Upper lobe of left lung (tissue), 6 donors: ENCODE data around the gene FURIN. TPM values are rescaled to one million over a fixed set of nuclear protein-coding genes. Genes with fewer than 3 reads are reported as not detected.

Experiments used
- ATAC-seq, 2 donors: fragments of 200-7000 bp; cut with Tn5 transposase; one replicate each; pipeline ENCODE4 v1.9.1; 2022; ENCODE audit warnings: mild to moderate bottlenecking in 2 of 2, moderate library complexity in 2 of 2; ENCODE audit not compliant: low FRiP score in 2 of 2
- DNase-seq, 2 donors: peaks; one replicate each; pipeline ENCODE4 v3.0.0-alpha.2; 2019 to 2020
- H3K27ac ChIP-seq, 4 donors: fragments of 200-600 bp; sonication (generic); one replicate each; pipeline ENCODE4 v1.5.1; 2016 to 2019
- H3K27me3 ChIP-seq, 4 donors: fragments of 200-600 bp; sonication (generic); one replicate each; pipeline ENCODE4 v1.5.1; 2017 to 2019
- H3K36me3 ChIP-seq, 4 donors: fragments of 200-600 bp; sonication (generic); one replicate each; pipeline ENCODE4 v1.5.1; 2016 to 2019
- H3K4me1 ChIP-seq, 4 donors: fragments of 200-600 bp; sonication (generic); one replicate each; pipeline ENCODE4 v1.5.1; 2018 to 2019
- H3K4me3 ChIP-seq, 4 donors: fragments of 200-600 bp; sonication (generic); one replicate each; pipeline ENCODE4 v1.5.1; 2017 to 2019; ENCODE audit warnings: mild to moderate bottlenecking in 2 of 4, moderate library complexity in 1 of 4
- H3K9me3 ChIP-seq, 4 donors: fragments of 200-600 bp; sonication (generic); one replicate each; pipeline ENCODE4 v1.5.1; 2018 to 2019
- CTCF ChIP-seq, 6 experiments: fragments of 450-650 bp in 4 of 6; fragments of 200-600 bp in 2 of 6; sonication (generic) in 2 of 6; IDR thresholded peaks; one replicate each; pipeline ENCODE4 v1.5.1; 2016 to 2019; ENCODE audit warnings: antibody characterized with exemption in 6 of 6
- EP300 ChIP-seq, 4 donors: sonication (generic); formaldehyde crosslinking; IDR thresholded peaks; one replicate each; pipeline ENCODE4 v1.5.1; 2017; ENCODE audit warnings: antibody characterized with exemption in 4 of 4, control low read depth in 2 of 4
- POLR2A ChIP-seq, 4 donors: fragments of 450-650 bp; IDR thresholded peaks; one replicate each; pipeline ENCODE4 v1.5.1; 2016 to 2017; ENCODE audit warnings: antibody characterized with exemption in 4 of 4, mild to moderate bottlenecking in 2 of 4
- POLR2AphosphoS5 ChIP-seq, 2 donors: sonication (generic); formaldehyde crosslinking; IDR thresholded peaks; one replicate each; pipeline ENCODE4 v1.5.1; 2017; ENCODE audit warnings: antibody characterized with exemption in 2 of 2
- WGBS, 2 donors: methylation state at CpG; one replicate each; pipeline ENCODE4 v1.1.5; 2017 to 2018; 5-methylcytosine and 5-hydroxymethylcytosine counted together
- total RNA-seq, 6 donors: library from RNA; depleted of rRNA in 4 of 6; stranded (reverse); fragments of >200 nt in 4 of 6; gene quantifications; one replicate each; pipeline versions ENCODE4 v1.1.0 to v1.2.1, GENCODE V29; 2016 to 2021
- donor health status: DM: no; HTN: no; CAD: no; lungs with moderate emphysema.
- donor health status: DM: no; HTN: yes; CAD: no; lungs with severe emphysema.

FURIN gene
- total RNA-seq, 6 donors from 2014 or later, result 59.0 to 150 (median 108) TPM

GRCh38 chr15:90889736-90890456, 21.5 kb downstream of the FURIN start:
- no peak for TF ChIP-seq EP300 (IDR thresholded peaks at IDR 0.05)
- no peak for TF ChIP-seq CTCF (IDR thresholded peaks at IDR 0.05)
- no peak for TF ChIP-seq POLR2A (IDR thresholded peaks at IDR 0.05)
- TF ChIP-seq POLR2AphosphoS5 (IDR thresholded peaks at IDR 0.05), result no peak
- H3K27me3 ChIP-seq, result no peaks in the 10 kb centered on the region
- ATAC-seq (no peak), DNase-seq (no peak)
- H3K27ac ChIP-seq, result no peak overlapping the region
- peaks cover 22 to 74% (median 66%) of the 10 kb centered on the region in 4 donors for H3K36me3 ChIP-seq
- H3K9me3 ChIP-seq, result no peaks in the 10 kb centered on the region
- no peak overlapping the region for H3K4me3 ChIP-seq
- H3K4me1 ChIP-seq, result peaks cover 15 to 33% (median 19%) of the 10 kb centered on the region in 4 donors
- 86 to 96% methylated on average over 6 to 12 of the region's 31 CpGs for WGBS, 2 donors

GRCh38 chr15:90890839-90891238, 22.5 kb downstream of the FURIN start:
- TF ChIP-seq CTCF (IDR thresholded peaks at IDR 0.05), result no peak
- no peak for TF ChIP-seq POLR2AphosphoS5 (IDR thresholded peaks at IDR 0.05)
- Histone ChIP-seq H3K4me3 (no peak overlapping the region), H3K4me1 (peaks cover 9 to 24% (median 15%) of the 10 kb centered on the region in 4 donors), H3K27ac (no peak overlapping the region), H3K27me3 (no peaks in the 10 kb centered on the region), H3K36me3 (peaks cover 22 to 84% (median 75%) of the 10 kb centered on the region in 4 donors), H3K9me3 (no peaks in the 10 kb centered on the region)
- DNase-seq (no peak), ATAC-seq (no peak)
- 87 to 93% methylated on average over 11 to 12 of the region's 12 CpGs for WGBS, 2 donors

- no peak overlapping the region for H3K27ac ChIP-seq
- DNase-seq, result no peak
- H3K36me3 ChIP-seq, result peaks cover 22 to 85% (median 77%) of the 10 kb centered on the region in 4 donors
- no peak for ATAC-seq
- H3K4me3 ChIP-seq, result no peak overlapping the region
- TF ChIP-seq EP300 (IDR thresholded peaks at IDR 0.05) (no peak), POLR2A (IDR thresholded peaks at IDR 0.05) (no peak), CTCF (IDR thresholded peaks at IDR 0.05) (no peak), POLR2AphosphoS5 (IDR thresholded peaks at IDR 0.05) (no peak)
- WGBS, 2 donors, result 88 to 94% methylated on average over 7 to 8 of the region's 8 CpGs
- H3K9me3 ChIP-seq, result no peaks in the 10 kb centered on the region
- peaks cover 3 to 18% (median 8%) of the 10 kb centered on the region in 4 donors for H3K4me1 ChIP-seq
- no peaks in the 10 kb centered on the region for H3K27me3 ChIP-seq
Observed at GRCh38 chr15:90891346-90891949, 23.1 kb downstream of the FURIN start.

GRCh38 chr15:90892023-90892422, 23.6 kb downstream of the FURIN start:
- DNase-seq (no peak), ATAC-seq (no peak)
- TF ChIP-seq EP300 (IDR thresholded peaks at IDR 0.05) (no peak), POLR2AphosphoS5 (IDR thresholded peaks at IDR 0.05) (no peak), CTCF (IDR thresholded peaks at IDR 0.05) (no peak), POLR2A (IDR thresholded peaks at IDR 0.05) (no peak)
- 96 to 97% methylated on average over 9 to 11 of the region's 11 CpGs for WGBS, 2 donors
- Histone ChIP-seq H3K4me1 (peaks cover 0 to 12% (median 6%) of the 10 kb centered on the region in 4 donors), H3K36me3 (peaks cover 22 to 84% (median 74%) of the 10 kb centered on the region in 4 donors), H3K9me3 (no peaks in the 10 kb centered on the region), H3K27ac (no peak overlapping the region), H3K4me3 (no peak overlapping the region), H3K27me3 (no peaks in the 10 kb centered on the region)
